Measurements from ENCODE around the gene SIN3A. TPM values are rescaled to one million over a fixed set of nuclear protein-coding genes. Genes with fewer than 3 reads are reported as not detected.
A peak's percentile ranks its signal among the peaks of the same experiment; 100 is the strongest.

The SIN3A gene
- total and polyA plus RNA-seq, 2 donors (not counting 1 experiment from before 2014, with no cell fraction given): 32.0 to 153 TPM

DNA sequence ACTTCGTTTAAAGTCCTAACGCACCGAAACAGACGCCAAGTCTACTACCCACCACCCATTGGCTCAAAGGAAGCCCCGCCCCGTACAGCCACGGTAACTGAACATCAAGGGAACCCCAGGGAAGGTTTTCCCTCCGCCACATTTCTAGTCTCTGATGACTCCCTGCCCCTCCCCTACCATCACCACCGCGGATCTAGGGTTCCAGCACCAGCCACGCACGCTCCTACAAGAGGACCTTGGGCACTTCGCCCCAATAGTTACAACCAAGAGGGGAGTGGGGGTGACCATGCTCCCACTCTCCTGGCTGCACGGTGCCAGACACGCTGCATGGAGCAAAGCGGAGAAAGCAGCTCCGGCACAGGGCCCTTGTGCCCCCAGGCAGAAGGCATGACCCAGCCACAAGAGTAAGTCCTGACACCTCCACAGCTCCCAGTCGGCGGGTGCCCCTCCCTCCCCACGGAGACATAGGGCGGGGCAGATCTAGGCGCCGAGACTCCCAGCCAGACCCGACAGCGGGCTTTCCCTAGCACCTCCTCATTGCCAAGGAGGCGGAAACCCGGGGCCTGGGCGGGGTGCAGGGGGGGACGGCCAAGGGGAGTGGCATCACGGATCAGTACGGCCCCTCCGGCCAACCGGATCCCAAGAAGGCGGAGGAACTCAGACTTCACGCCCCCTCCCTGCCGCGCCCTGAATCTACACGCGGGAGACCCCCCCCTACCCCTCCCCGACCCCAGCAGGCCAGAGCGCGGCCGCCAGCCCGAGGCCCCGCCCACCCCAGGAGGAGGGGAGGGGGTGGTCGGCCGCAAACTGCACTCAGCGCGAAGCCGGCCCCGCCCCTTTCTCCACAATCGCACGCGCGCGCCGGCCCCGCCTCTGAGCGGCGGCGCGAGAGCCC lies 936 bp downstream of the SIN3A start:
- peak overlapping the region; percentile 4 for H2AFZ ChIP-seq (ENCODE audit: insufficient read depth, low read depth, low read length, poor library complexity, severe bottlenecking)
- peaks cover 0 to 8% of the 10 kb centered on the region in 2 experiments for H3K36me3 ChIP-seq (replicated peaks in 1 of 2; ENCODE audit: control extremely low read depth in 1 of 2, control insufficient read depth in 1 of 2, extremely low read depth in 1 of 2, insufficient read depth in 2 of 2, low read length in 1 of 2)
- peak overlapping the region; percentile 67 to 94 (median 91) for H3K4me3 ChIP-seq (ENCODE audit: control extremely low read depth in 1 of 5, extremely low read depth in 1 of 5, insufficient read depth in 1 of 5, low read depth in 2 of 5, low read length in 4 of 5)
- H3K9ac ChIP-seq (ENCODE audit: low read length): peak overlapping the region; percentile 90
- peak; percentile 96 for DNase-seq
- Mint-ChIP-seq H3K27ac (peak overlapping the region; percentile 99), H3K27me3 (no peaks in the 10 kb centered on the region), H3K4me3 (peak overlapping the region; percentile 98), H3K4me1 (peaks cover 60% of the 10 kb centered on the region), H3K9me3 (ENCODE audit: insufficient read depth) (no peaks in the 10 kb centered on the region)
- H3K27ac ChIP-seq (ENCODE audit: low read length in 2 of 2): peak overlapping the region; percentile 58 to 98
- peaks cover 55% of the 10 kb centered on the region for H4K20me1 ChIP-seq (ENCODE audit: control insufficient read depth, insufficient read depth, low read length, poor library complexity, severe bottlenecking)
- H3K4me2 ChIP-seq (replicated peaks; ENCODE audit: low read depth, low read length, poor library complexity, severe bottlenecking): peak overlapping the region; percentile 91
- CTCF ChIA-PET: interaction anchor here (0.5 to 6.5 kb wide), 2 partner anchors 78 to 82 kb away, joined by 3 to 51 read pairs; partner anchors contain the start of gene MAN2C1
- H3K9me3 ChIP-seq (ENCODE audit: control extremely low read depth in 1 of 3, control insufficient read depth in 2 of 3, insufficient read depth in 1 of 3, low read length in 2 of 3): no peaks in the 10 kb centered on the region
- peak; percentile 24 for ATAC-seq (ENCODE audit: low read depth)
- no peaks in the 10 kb centered on the region for H3K27me3 ChIP-seq (replicated peaks in 1 of 4; ENCODE audit: control extremely low read depth in 1 of 4, control insufficient read depth in 3 of 4, insufficient read depth in 4 of 4, low read length in 3 of 4)
- POLR2A ChIA-PET: interaction anchor here (0.6 to 6.4 kb wide), 7 partner anchors 38 to 189 kb away, joined by 4 to 62 read pairs (median 7); partner anchors contain the start of genes IMP3, MAN2C1, PTPN9 and SNUPN
- intact Hi-C loops (cut with micrococcal nuclease): loop anchor here (1.0 to 10.0 kb wide), 12 partner anchors 175 to 833 kb away; partner anchors contain the start of genes C15orf39, CLK3, COX5A and FBXO22
- no peak for TF ChIP-seq EZH2 (IDR thresholded peaks at IDR 0.05; ENCODE audit: borderline replicate concordance, insufficient read depth, low read depth, low read length, poor library complexity, severe bottlenecking)
- TF ChIP-seq, protein P1, sequence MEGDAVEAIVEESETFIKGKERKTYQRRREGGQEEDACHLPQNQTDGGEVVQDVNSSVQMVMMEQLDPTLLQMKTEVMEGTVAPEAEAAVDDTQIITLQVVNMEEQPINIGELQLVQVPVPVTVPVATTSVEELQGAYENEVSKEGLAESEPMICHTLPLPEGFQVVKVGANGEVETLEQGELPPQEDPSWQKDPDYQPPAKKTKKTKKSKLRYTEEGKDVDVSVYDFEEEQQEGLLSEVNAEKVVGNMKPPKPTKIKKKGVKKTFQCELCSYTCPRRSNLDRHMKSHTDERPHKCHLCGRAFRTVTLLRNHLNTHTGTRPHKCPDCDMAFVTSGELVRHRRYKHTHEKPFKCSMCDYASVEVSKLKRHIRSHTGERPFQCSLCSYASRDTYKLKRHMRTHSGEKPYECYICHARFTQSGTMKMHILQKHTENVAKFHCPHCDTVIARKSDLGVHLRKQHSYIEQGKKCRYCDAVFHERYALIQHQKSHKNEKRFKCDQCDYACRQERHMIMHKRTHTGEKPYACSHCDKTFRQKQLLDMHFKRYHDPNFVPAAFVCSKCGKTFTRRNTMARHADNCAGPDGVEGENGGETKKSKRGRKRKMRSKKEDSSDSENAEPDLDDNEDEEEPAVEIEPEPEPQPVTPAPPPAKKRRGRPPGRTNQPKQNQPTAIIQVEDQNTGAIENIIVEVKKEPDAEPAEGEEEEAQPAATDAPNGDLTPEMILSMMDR (IDR thresholded peaks at IDR 0.05): no peak
- H3K4me1 ChIP-seq (ENCODE audit: control insufficient read depth in 2 of 2, insufficient read depth in 2 of 2, low read length in 2 of 2): peaks cover 42 to 47% of the 10 kb centered on the region in 2 donors
- peaks cover 51% of the 10 kb centered on the region for H3K79me2 ChIP-seq (ENCODE audit: control insufficient read depth, insufficient read depth, low read length)
- 1% methylated on average over 44 of the region's 62 CpGs for WGBS (ENCODE audit: insufficient coverage)
